Endodermal cell (in vitro differentiated cells): ENCODE results near the gene GTF2IRD1. TPM values are rescaled to one million over a fixed set of nuclear protein-coding genes. Genes with fewer than 3 reads are reported as not detected.

Experiments
- DNase-seq: peaks from one replicate; pipeline ENCODE4 v3.0.0-alpha.2; 2017
- H3K27ac ChIP-seq: 2 replicates; pipeline ENCODE4 v1.5.1; 2013; ENCODE audit warnings: mild to moderate bottlenecking, low read depth, low read length, moderate library complexity
- H3K27me3 ChIP-seq: 2 replicates; pipeline ENCODE4 v1.6.1; 2013; ENCODE audit warnings: mild to moderate bottlenecking, low read length, moderate library complexity; ENCODE audit not compliant: insufficient read depth, control insufficient read depth, poor library complexity, severe bottlenecking
- H3K36me3 ChIP-seq: 2 replicates; pipeline ENCODE4 v1.7.0; 2013; ENCODE audit warnings: mild to moderate bottlenecking, low read length, moderate library complexity; ENCODE audit not compliant: control insufficient read depth, insufficient read depth
- H3K4me1 ChIP-seq: one replicate; pipeline ENCODE4 v1.7.0; 2013; ENCODE audit warnings: low read length; ENCODE audit not compliant: control insufficient read depth, insufficient read depth
- H3K4me3 ChIP-seq: 2 replicates; pipeline ENCODE4 v1.5.1; 2013; ENCODE audit warnings: mild to moderate bottlenecking, low read length, moderate library complexity
- H3K9ac ChIP-seq: 2 replicates; pipeline ENCODE4 v1.6.1; 2013; ENCODE audit warnings: mild to moderate bottlenecking, low read length, moderate library complexity; ENCODE audit not compliant: poor library complexity, severe bottlenecking; ENCODE audit errors: extremely low read depth
- H3K9me3 ChIP-seq: 2 replicates; pipeline ENCODE4 v1.6.1; 2013; ENCODE audit warnings: mild to moderate bottlenecking, low read length, moderate library complexity; ENCODE audit not compliant: control insufficient read depth
- H3K27ac Mint-ChIP-seq: 2 replicates; pipeline ENCODE4 v1.8.0; 2020; ENCODE audit warnings: mixed read lengths
- H3K27me3 Mint-ChIP-seq: 2 replicates; pipeline ENCODE4 v1.8.0; 2021; ENCODE audit warnings: mild to moderate bottlenecking, mixed read lengths; ENCODE audit not compliant: insufficient read depth
- H3K36me3 Mint-ChIP-seq: 2 replicates; pipeline ENCODE4 v1.8.0; 2020; ENCODE audit warnings: low read depth, mixed read lengths
- H3K4me1 Mint-ChIP-seq: 2 replicates; pipeline ENCODE4 v1.8.0; 2020; ENCODE audit warnings: mixed read lengths
- H3K4me3 Mint-ChIP-seq: 2 replicates; pipeline ENCODE4 v1.8.0; 2020; ENCODE audit warnings: mild to moderate bottlenecking, moderate library complexity, mixed read lengths
- H3K9me3 Mint-ChIP-seq: 2 replicates; pipeline ENCODE4 v1.8.0; 2020; ENCODE audit warnings: mild to moderate bottlenecking, mixed read lengths
- CTCF ChIP-seq: fragments of 200-600 bp; sonication (generic); conservative IDR thresholded peaks from 2 replicates; pipeline ENCODE4 v1.5.0; 2021; ENCODE audit warnings: antibody characterized with exemption, mild to moderate bottlenecking
- WGBS, 2 experiments: methylation state at CpG; one replicate each; pipeline versions ENCODE4 v1.1.5 to v1.1.7; 2013; ENCODE audit warnings: missing lambda C conversion rate in 2 of 2, mixed read lengths in 1 of 2; ENCODE audit not compliant: insufficient coverage in 1 of 2, insufficient read length in 1 of 2; 5-methylcytosine and 5-hydroxymethylcytosine counted together
- total RNA-seq, 2 donors: library from RNA; stranded (reverse); fragmentation: NEBNext Ultra II Directional in 1 of 2; extraction: Animal tissue kit (Norgen Biotek cat#: 25700) in 1 of 2; gene quantifications; 2 replicates in 1 of 2; 3 replicates in 1 of 2; pipeline ENCODE4 v1.2.1, GENCODE V29; 2021

The GTF2IRD1 gene
- total RNA-seq, 2 donors from 2014 or later, result 54.8 to 84.4 TPM

- H3K36me3 Mint-ChIP-seq, result peaks cover 69% of the 10 kb centered on the region
- peaks cover 14% of the 10 kb centered on the region for H3K9me3 ChIP-seq
- H3K27ac ChIP-seq, result no peak overlapping the region
- no peaks in the 10 kb centered on the region for H3K4me1 ChIP-seq
- no peaks in the 10 kb centered on the region for H3K27me3 Mint-ChIP-seq
- no peaks in the 10 kb centered on the region for H3K27me3 ChIP-seq
- peaks cover 65% of the 10 kb centered on the region for H3K36me3 ChIP-seq
- no peak for TF ChIP-seq CTCF
- no peak overlapping the region for H3K27ac Mint-ChIP-seq
- H3K4me1 Mint-ChIP-seq, result no peaks in the 10 kb centered on the region
- DNase-seq, result no peak
- H3K9me3 Mint-ChIP-seq, result peaks cover 5% of the 10 kb centered on the region
- H3K4me3 ChIP-seq, result no peak overlapping the region
- no peak overlapping the region for H3K4me3 Mint-ChIP-seq
- no peak overlapping the region for H3K9ac ChIP-seq
- 92 to 100% methylated on average over 1 to 3 of the region's 3 CpGs for WGBS, 2 experiments
These were observed 62.5 kb downstream of the GTF2IRD1 start for GRCh38 chr7:74516214-74516613.

GRCh38 chr7:74518041-74518440 lies 64.3 kb downstream of the GTF2IRD1 start:
- H3K36me3 ChIP-seq, result peaks cover 68% of the 10 kb centered on the region
- TF ChIP-seq CTCF, result no peak
- H3K27ac ChIP-seq, result no peak overlapping the region
- peaks cover 22% of the 10 kb centered on the region for H3K9me3 ChIP-seq
- no peak for DNase-seq
- no peaks in the 10 kb centered on the region for H3K27me3 ChIP-seq
- H3K4me3 Mint-ChIP-seq, result no peak overlapping the region
- no peaks in the 10 kb centered on the region for H3K4me1 ChIP-seq
- no peaks in the 10 kb centered on the region for H3K27me3 Mint-ChIP-seq
- 96 to 97% methylated on average over 5 to 13 of the region's 13 CpGs for WGBS, 2 experiments
- H3K9me3 Mint-ChIP-seq, result peaks cover 7% of the 10 kb centered on the region
- H3K36me3 Mint-ChIP-seq, result peaks cover 74% of the 10 kb centered on the region
- H3K9ac ChIP-seq, result no peak overlapping the region
- H3K4me3 ChIP-seq, result no peak overlapping the region
- no peaks in the 10 kb centered on the region for H3K4me1 Mint-ChIP-seq
- H3K27ac Mint-ChIP-seq, result no peak overlapping the region

- no peaks in the 10 kb centered on the region for H3K27me3 Mint-ChIP-seq
- no peaks in the 10 kb centered on the region for H3K27me3 ChIP-seq
- peaks cover 64% of the 10 kb centered on the region for H3K36me3 ChIP-seq
- H3K36me3 Mint-ChIP-seq, result peaks cover 72% of the 10 kb centered on the region
- no peak for DNase-seq
- H3K4me3 ChIP-seq, result no peak overlapping the region
- no peak overlapping the region for H3K9ac ChIP-seq
- peaks cover 22% of the 10 kb centered on the region for H3K9me3 ChIP-seq
- no peak overlapping the region for H3K4me3 Mint-ChIP-seq
- no peak overlapping the region for H3K27ac Mint-ChIP-seq
- 99 to 100% methylated on average over 2 of the region's 2 CpGs for WGBS, 2 experiments
- H3K4me1 Mint-ChIP-seq, result no peaks in the 10 kb centered on the region
- H3K27ac ChIP-seq, result no peak overlapping the region
- H3K9me3 Mint-ChIP-seq, result peaks cover 7% of the 10 kb centered on the region
- no peaks in the 10 kb centered on the region for H3K4me1 ChIP-seq
- no peak for TF ChIP-seq CTCF
These were observed 64.9 kb downstream of the GTF2IRD1 start for GRCh38 chr7:74518654-74519053.
